B cell (primary cell): Measurements from ENCODE around the gene CALD1. TPM values are rescaled to one million over a fixed set of nuclear protein-coding genes. Genes with fewer than 3 reads are reported as not detected.

Experiments used
- ATAC-seq: fragments of 200-7000 bp; cut with Tn5 transposase; one replicate; pipeline ENCODE4 v1.10.0; 2021; ENCODE audit warnings: low read depth, mild to moderate bottlenecking, moderate number of reproducible peaks, moderate library complexity
- CTCF ChIA-PET: fragments of 350-600 bp; sonication (Branson Sonifier 250); formaldehyde crosslinking; loops from one replicate; lab custom pipeline; 2021; ENCODE audit warnings: antibody characterized with exemption, inconsistent platforms; lab: Charles Lee
- POLR2A ChIA-PET: fragments of 350-600 bp; sonication (Branson Sonifier 250); formaldehyde crosslinking; loops from one replicate; lab custom pipeline; 2021; ENCODE audit warnings: antibody characterized with exemption; lab: Charles Lee
- DNase-seq: peaks from one replicate; pipeline ENCODE4 v3.0.0; 2013
- H2AFZ ChIP-seq: 2 replicates; pipeline ENCODE4 v1.6.1; 2012; ENCODE audit warnings: mild to moderate bottlenecking, low read depth, low read length; ENCODE audit not compliant: insufficient read depth, poor library complexity, severe bottlenecking
- H3K27ac ChIP-seq, 2 donors: 1 replicate in 1 of 2; 2 replicates in 1 of 2; pipeline ENCODE4 v1.5.1; 2012 to 2013; ENCODE audit warnings: low read length in 2 of 2, mild to moderate bottlenecking in 2 of 2, moderate library complexity in 1 of 2
- H3K27me3 ChIP-seq, 4 experiments: fragments of 200-600 bp in 1 of 4; sonication (generic) in 1 of 4; replicated peaks in 1 of 4; 1 replicate in 2 of 4; 2 replicates in 2 of 4; pipeline versions ENCODE4 v1.6.1 to v1.7.0; 2013 to 2016; ENCODE audit warnings: low read length in 3 of 4, mild to moderate bottlenecking in 2 of 4, mixed read lengths in 1 of 4, moderate library complexity in 1 of 4; ENCODE audit not compliant: insufficient read depth in 4 of 4, control insufficient read depth in 3 of 4; ENCODE audit errors: control extremely low read depth in 1 of 4
- H3K36me3 ChIP-seq, 2 experiments: replicated peaks in 1 of 2; 1 replicate in 1 of 2; 2 replicates in 1 of 2; pipeline versions ENCODE4 v1.6.1 to v1.7.1; 2013; ENCODE audit warnings: low read length in 1 of 2; ENCODE audit not compliant: insufficient read depth in 2 of 2, control insufficient read depth in 1 of 2; ENCODE audit errors: control extremely low read depth in 1 of 2, extremely low read depth in 1 of 2
- H3K4me1 ChIP-seq, 2 donors: fragments of 200-600 bp in 1 of 2; sonication (generic) in 1 of 2; 1 replicate in 1 of 2; 2 replicates in 1 of 2; pipeline versions ENCODE4 v1.5.1 to v1.6.1; 2013 to 2017; ENCODE audit warnings: low read length in 2 of 2; ENCODE audit not compliant: control insufficient read depth in 2 of 2, insufficient read depth in 2 of 2
- H3K4me2 ChIP-seq: replicated peaks from 2 replicates; pipeline ENCODE3; 2012; ENCODE audit warnings: mild to moderate bottlenecking, low read depth, low read length; ENCODE audit not compliant: poor library complexity, severe bottlenecking
- H3K4me3 ChIP-seq, 5 experiments: fragments of 200-600 bp in 1 of 5; sonication (generic) in 1 of 5; 1 replicate in 3 of 5; 2 replicates in 2 of 5; pipeline versions ENCODE4 v1.5.1 to v1.7.0; 2011 to 2016; ENCODE audit warnings: low read length in 4 of 5, mild to moderate bottlenecking in 4 of 5, low read depth in 2 of 5, control low read depth in 1 of 5, moderate library complexity in 1 of 5; ENCODE audit not compliant: insufficient read depth in 1 of 5; ENCODE audit errors: control extremely low read depth in 1 of 5, extremely low read depth in 1 of 5
- H3K79me2 ChIP-seq: fragments of 200-600 bp; sonication (generic); one replicate; pipeline ENCODE4 v1.6.0; 2016; ENCODE audit warnings: low read length; ENCODE audit not compliant: control insufficient read depth, insufficient read depth
- H3K9ac ChIP-seq: fragments of 200-600 bp; sonication (generic); 2 replicates; pipeline ENCODE4 v1.6.1; 2017; ENCODE audit warnings: mild to moderate bottlenecking, low read length, moderate library complexity
- H3K9me3 ChIP-seq, 3 donors: one replicate each; pipeline versions ENCODE4 v1.6.1 to v1.7.1; 2013; ENCODE audit warnings: low read length in 2 of 3; ENCODE audit not compliant: control insufficient read depth in 2 of 3, insufficient read depth in 1 of 3; ENCODE audit errors: control extremely low read depth in 1 of 3
- H4K20me1 ChIP-seq: 2 replicates; pipeline ENCODE4 v1.6.0; 2012; ENCODE audit warnings: mild to moderate bottlenecking, low read length; ENCODE audit not compliant: insufficient read depth, control insufficient read depth, poor library complexity, severe bottlenecking
- H3K27ac Mint-ChIP-seq: one replicate; pipeline ENCODE4 v1.8.0; 2021; ENCODE audit warnings: mixed read lengths
- H3K27me3 Mint-ChIP-seq: one replicate; pipeline ENCODE4 v1.8.0; 2021; ENCODE audit warnings: mixed read lengths
- H3K4me1 Mint-ChIP-seq: one replicate; pipeline ENCODE4 v1.8.0; 2021; ENCODE audit warnings: mixed read lengths
- H3K4me3 Mint-ChIP-seq: one replicate; pipeline ENCODE4 v1.8.0; 2021; ENCODE audit warnings: mixed read lengths
- H3K9me3 Mint-ChIP-seq: one replicate; pipeline ENCODE4 v1.8.0; 2022; ENCODE audit warnings: mixed read lengths; ENCODE audit not compliant: insufficient read depth
- EZH2 ChIP-seq: IDR thresholded peaks from 2 replicates; pipeline ENCODE4 v1.6.1; 2012; ENCODE audit warnings: borderline replicate concordance, low read depth, mild to moderate bottlenecking, moderate library complexity, low read length; ENCODE audit not compliant: insufficient read depth, poor library complexity, severe bottlenecking
- WGBS: methylation state at CpG from one replicate; pipeline ENCODE4 v1.1.5; 2013; ENCODE audit warnings: missing lambda C conversion rate; ENCODE audit not compliant: insufficient coverage; 5-methylcytosine and 5-hydroxymethylcytosine counted together
- intact Hi-C: fragments of 100-400 bp; cut with micrococcal nuclease; formaldehyde crosslinking; loops from one replicate; pipeline ENCODE4 v1.10.0; 2022
- polyA plus RNA-seq: library from polyadenylated mRNA; depleted of rRNA; stranded (reverse); fragments of >200 nt; gene quantifications from 2 replicates; pipeline ENCODE4 v1.2.3, GENCODE V29; 2012
- total RNA-seq, 2 donors: library from RNA; stranded (reverse); fragments of 120-200 nt in 1 of 2; gene quantifications; 1 replicate in 1 of 2; 2 replicates in 1 of 2; pipeline versions ENCODE4 v1.2.3 to v1.2.4, GENCODE V29; 2013 to 2022
- TF ChIP-seq, protein P1 (sequence below): fragments of 200-600 bp; IDR thresholded peaks from one replicate; pipeline ENCODE4 v1.8.0; 2022; ENCODE audit warnings: antibody characterized with exemption, mild to moderate bottlenecking

CALD1 gene
- total and polyA plus RNA-seq, 2 donors (not counting 1 experiment from before 2014, with no cell fraction given) = 0.18 to 0.69 TPM

DNA sequence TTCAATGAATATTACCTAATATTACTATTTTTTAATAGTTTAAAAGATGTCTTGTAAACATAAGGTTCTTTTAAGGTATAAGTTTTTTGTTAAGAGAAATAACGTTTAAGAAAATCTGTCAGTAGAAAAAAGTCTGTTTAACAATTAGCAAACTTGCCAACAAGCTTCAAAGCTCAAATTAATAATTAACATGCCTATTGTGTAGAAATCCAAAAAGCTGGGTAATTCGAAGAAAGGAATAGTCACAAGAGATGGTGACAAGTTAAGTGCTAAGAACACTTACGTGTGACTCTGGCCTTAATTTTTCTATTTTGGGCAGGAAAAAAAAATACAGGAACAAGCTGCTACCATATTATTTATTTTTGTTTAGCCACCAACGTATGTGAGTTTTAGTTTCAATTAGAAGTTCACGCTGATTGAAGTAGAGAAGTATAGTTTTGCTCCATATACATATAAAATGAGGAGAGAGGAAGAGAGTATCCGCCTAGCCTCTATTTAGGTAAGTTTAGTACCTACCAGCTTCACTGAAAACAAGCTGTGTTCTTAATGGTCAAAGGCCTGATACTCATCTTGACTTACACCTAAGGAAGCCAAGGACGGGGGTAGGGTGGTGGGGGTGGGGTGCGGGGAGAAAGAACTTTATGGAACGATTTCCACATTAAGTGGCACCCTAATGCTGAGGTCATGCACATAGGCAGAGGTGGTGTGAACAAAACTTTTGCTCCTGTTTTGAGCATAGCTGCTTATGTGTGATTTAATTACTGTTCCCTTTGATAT is 163.4 kb downstream of the CALD1 start:
- TF ChIP-seq, protein P1, sequence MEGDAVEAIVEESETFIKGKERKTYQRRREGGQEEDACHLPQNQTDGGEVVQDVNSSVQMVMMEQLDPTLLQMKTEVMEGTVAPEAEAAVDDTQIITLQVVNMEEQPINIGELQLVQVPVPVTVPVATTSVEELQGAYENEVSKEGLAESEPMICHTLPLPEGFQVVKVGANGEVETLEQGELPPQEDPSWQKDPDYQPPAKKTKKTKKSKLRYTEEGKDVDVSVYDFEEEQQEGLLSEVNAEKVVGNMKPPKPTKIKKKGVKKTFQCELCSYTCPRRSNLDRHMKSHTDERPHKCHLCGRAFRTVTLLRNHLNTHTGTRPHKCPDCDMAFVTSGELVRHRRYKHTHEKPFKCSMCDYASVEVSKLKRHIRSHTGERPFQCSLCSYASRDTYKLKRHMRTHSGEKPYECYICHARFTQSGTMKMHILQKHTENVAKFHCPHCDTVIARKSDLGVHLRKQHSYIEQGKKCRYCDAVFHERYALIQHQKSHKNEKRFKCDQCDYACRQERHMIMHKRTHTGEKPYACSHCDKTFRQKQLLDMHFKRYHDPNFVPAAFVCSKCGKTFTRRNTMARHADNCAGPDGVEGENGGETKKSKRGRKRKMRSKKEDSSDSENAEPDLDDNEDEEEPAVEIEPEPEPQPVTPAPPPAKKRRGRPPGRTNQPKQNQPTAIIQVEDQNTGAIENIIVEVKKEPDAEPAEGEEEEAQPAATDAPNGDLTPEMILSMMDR = no peak
- TF ChIP-seq EZH2 = no peak
- Mint-ChIP-seq H3K4me1 (no peaks in the 10 kb centered on the region), H3K27ac (no peak overlapping the region), H3K4me3 (no peak overlapping the region), H3K27me3 (peaks cover 3% of the 10 kb centered on the region), H3K9me3 (no peaks in the 10 kb centered on the region)
- Histone ChIP-seq H3K79me2 (no peaks in the 10 kb centered on the region), H3K27me3 (no peaks in the 10 kb centered on the region), H3K4me1 (no peaks in the 10 kb centered on the region), H3K36me3 (no peaks in the 10 kb centered on the region), H4K20me1 (no peaks in the 10 kb centered on the region), H3K9ac (no peak overlapping the region), H3K9me3 (no peaks in the 10 kb centered on the region), H2AFZ (no peak overlapping the region), H3K27ac (no peak overlapping the region), H3K4me3 (no peak overlapping the region), H3K4me2 (no peak overlapping the region)
- DNase-seq (no peak), ATAC-seq (no peak)
- intact Hi-C loops = no loop called here
- POLR2A ChIA-PET = no interaction called here
- no CpG with 5 or more reads among the region's 9 CpGs for WGBS
- CTCF ChIA-PET = interaction anchor here (0.6 to 4.0 kb wide), 7 partner anchors 43 to 337 kb away, joined by 3 to 59 read pairs (median 3); partner anchors contain the start of gene AGBL3

DNA sequence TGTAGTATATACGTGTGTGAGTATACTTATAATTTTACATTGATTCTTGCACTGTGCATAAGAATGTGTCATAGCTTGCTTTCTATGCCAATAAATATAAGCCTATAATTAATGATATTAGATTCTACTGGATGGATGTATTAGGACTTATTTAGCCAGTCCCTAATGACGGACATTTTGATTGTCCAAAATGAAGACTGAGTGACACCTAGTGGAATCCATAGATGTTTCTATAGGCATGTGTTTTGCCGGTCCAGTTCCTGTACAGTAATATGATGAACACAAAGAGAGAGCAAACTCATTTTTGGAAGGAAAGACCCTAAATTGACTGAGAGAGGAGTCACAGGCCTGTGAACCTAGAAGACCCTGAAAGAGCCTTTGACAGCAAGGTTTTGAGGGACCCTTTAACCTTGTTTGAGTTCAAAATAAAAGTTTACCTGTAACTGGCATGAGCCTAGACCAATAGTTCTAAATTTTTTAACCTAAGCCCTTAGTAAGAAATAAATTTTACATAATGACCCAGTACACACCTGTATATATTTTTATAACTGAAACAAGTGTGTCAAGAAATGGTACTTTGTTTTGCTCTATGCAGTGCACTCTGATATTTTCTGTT is 164.5 kb downstream of the CALD1 start:
- peak overlapping the region; percentile 14 for H2AFZ ChIP-seq
- H3K4me1 ChIP-seq = no peaks in the 10 kb centered on the region
- Mint-ChIP-seq H3K4me3 (no peak overlapping the region), H3K27me3 (peaks cover 3% of the 10 kb centered on the region), H3K9me3 (no peaks in the 10 kb centered on the region), H3K4me1 (no peaks in the 10 kb centered on the region), H3K27ac (no peak overlapping the region)
- H3K27ac ChIP-seq = no peak overlapping the region
- H4K20me1 ChIP-seq = no peaks in the 10 kb centered on the region
- H3K4me2 ChIP-seq = no peak overlapping the region
- no peaks in the 10 kb centered on the region for H3K9me3 ChIP-seq
- ChIA-PET CTCF (interaction anchor here (0.7 to 4.0 kb wide), 5 partner anchors 42 to 311 kb away, joined by 3 to 59 read pairs (median 5); partner anchors contain the start of gene AGBL3), POLR2A (no interaction called here)
- intact Hi-C loops = no loop called here
- peak; percentile 33 for ATAC-seq
- H3K9ac ChIP-seq = no peak overlapping the region
- WGBS = 42% methylated on average over 1 of the region's 3 CpGs
- H3K79me2 ChIP-seq = no peaks in the 10 kb centered on the region
- H3K27me3 ChIP-seq = no peaks in the 10 kb centered on the region
- TF ChIP-seq, protein P1 = peak; percentile 32
- TF ChIP-seq EZH2 = no peak
- peak; percentile 36 for DNase-seq
- no peaks in the 10 kb centered on the region for H3K36me3 ChIP-seq
- no peak overlapping the region for H3K4me3 ChIP-seq
